HG03066 (cell line): Measurements from ENCODE around the gene SNX27.

Source experiments
- ATAC-seq: cut with Tn5 transposase; IDR thresholded peaks from one replicate; pipeline ENCODE4 v1.9.1; 2021; ENCODE audit warnings: low read depth; ENCODE audit not compliant: unreplicated experiment

SNX27 gene

GRCh38 chr1:151702936-151703335 lies 91.1 kb downstream of the SNX27 start:
- no peak for ATAC-seq

GRCh38 chr1:151703813-151704212 lies 92.0 kb downstream of the SNX27 start:
- ATAC-seq = no peak

- no peak for ATAC-seq
Measured at GRCh38 chr1:151704246-151704645, 92.4 kb downstream of the SNX27 start.

DNA sequence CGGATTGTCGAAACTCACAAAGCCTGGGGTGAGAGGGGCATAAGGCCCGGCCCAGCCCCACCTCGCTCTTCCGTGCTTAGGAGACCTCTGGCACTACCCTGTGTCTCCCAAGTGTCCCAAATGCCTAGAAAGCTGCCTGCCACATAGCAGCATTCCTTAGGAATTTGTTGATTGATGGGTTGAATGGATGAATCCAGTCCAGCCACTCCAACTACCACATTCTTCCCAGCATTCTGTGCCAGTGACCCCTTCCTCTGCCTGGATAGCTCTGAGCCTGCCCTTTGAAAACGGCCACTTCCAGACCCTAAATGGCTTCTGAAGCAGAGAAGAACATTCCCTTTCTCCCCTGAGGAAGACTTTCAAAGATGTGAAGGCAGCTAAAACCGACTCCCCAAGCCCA lies 93.3 kb downstream of the SNX27 start:
- no peak for ATAC-seq

GRCh38 chr1:151705753-151706463 lies 94.1 kb downstream of the SNX27 start:
- no peak for ATAC-seq

DNA sequence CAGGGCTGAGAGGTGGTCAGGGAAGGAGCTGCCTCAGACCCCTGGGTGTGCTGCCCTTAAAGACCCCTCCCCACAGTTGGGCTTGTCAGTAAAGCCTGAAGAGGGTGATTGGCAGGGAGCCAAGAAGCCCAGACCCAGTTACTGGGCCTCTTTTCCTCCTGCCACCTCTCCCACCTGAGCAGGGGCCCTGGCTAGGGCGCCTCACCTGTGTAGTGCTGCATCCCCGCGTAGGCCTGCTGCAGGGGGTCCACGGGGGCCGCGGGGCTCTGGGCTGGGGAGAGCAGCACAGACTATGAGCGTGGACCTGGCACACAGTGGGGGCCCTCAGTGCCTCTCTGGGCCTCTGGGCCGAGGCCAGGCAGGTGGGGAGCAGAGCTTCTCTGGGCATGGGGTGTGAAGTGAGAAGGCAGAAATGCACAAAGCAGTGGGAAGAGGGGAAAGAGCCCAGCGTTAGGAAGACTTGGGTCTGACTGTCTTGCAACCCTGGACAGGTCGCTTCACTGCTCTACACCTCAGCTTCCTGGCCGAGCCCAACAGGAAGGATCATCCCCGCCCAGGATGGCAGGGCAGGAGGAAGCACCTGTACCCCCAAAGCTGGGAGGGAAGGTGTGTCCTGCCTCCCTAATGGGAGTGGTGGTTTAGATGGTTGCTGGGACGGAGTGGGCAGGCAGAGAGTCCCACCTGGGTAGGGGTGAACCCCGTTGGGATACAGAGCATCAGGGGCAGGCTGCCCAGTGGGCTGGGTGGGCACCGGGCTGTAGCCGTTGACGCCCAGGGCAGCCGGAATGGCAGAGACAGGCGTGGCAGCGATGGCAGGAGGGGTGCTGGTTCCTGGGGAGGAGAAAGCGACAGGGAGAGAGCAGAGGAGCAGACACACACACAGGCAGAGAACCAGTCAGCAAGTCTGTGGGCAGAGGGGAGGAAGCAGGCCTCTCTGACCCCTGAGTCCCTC lies 94.9 kb downstream of the SNX27 start:
- ATAC-seq = no peak

DNA sequence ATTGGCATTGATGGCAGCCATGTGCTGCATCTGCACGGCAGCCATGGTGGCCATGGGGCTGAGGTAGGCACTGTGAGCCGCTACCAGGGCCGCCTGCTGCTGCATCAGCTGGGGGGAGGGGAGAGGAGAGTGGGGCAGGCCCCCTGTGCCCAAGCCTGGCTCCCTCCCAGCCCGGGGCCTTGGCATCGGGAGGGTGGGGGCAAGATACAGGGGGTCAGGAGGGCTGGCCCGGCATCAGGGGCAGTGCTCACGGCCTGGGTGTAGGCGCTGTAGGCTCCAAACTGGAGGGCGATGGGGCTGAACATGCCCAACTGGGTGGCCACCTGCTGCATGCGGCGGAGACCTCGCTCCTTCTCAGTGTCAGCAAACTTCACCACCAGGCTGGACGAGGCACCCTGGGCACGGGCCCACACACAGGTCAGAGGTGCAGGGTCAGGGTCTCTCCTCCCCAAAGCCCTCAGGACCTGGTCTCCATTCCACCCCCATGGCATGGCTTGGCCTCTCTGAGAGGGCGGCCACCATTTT lies 95.8 kb downstream of the SNX27 start:
- ATAC-seq = no peak

GRCh38 chr1:151708891-151709290 lies 97.0 kb downstream of the SNX27 start:
- no peak for ATAC-seq

DNA sequence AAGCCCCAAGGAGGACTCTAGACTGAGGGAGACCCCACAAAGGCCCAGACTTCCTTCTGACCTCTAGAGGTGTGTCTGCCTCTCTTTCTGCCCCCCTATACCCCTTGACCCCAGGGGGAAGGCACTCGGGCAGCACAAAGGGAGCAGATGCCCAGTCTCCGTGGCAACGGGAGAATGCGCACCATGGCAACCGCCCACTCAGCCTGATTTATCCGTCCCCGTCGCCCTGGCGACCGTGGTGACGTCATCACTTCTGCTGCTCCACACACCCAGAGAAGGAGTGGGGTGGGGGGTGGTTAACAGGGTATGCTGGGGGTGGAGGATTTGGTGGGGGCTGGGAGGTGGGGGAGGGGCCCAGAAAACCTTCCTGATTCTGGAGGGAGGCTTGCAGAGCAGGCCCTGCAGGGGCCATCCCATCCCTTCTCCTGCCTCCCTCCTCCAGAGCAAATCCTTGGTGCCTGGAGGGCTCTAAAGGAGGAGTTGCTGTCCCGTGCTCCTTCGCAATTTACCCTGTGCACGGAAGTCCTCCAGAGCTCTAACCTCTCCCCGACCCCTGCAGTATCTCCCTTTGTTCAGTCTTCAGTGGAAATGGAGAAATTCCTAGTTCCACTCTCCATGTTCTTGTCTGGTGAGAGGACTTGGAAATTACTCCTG lies 98.5 kb downstream of the SNX27 start:
- no peak for ATAC-seq

DNA sequence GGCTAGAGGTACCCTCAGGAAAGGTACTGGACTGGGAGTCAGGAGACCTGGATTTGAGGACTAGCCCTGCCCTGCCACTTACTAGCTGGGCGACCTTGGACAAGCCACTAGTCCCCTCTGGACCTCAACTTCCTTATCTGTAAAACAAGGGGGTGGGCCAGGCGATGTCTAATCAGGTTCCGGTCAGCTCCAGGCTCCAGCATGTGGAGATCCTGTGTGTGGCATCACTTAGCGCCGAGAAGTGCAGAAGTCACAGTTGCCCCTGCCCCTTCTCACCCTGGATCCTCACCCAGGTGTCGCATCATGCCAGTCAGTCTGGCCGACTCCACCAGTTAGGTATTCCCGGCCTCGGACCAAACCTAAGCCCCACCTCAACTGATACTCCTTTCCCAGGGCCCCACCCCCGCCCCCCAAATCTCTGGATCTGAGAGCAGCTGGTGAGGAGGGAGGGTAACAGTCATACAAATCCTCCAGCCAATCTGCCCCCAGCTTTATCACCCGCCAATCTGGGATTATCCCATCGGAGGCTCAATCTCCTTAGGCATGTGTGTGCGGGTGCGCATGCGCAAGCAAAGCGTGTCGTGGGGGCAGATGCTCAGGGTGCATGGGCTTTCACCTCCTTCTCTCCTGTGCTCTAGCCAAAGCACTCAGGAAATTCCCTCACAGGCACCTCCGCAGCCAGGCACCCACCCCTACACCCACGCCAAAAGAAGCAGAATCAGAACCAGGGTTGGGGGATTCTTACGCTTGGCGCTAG lies 99.4 kb downstream of the SNX27 start:
- no peak for ATAC-seq

DNA sequence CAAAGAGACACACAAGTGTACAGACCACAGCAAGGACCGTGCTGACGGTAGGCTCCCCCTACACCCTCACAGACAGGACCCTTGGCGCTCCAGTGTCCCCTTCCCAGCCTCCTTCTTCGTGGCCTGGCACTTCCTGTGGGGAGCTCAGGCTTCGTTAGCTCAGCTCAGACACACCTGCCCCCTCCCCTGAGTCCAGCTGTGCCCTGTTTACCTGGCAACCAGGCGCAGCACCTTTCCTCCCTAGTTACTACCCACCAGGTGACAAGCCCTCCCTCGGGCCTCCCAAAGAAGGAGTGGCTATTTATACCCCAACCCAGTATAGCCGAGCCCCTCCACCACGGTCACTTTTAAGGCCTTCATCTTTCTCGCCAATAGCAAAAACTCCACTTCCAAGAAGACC lies 100.1 kb downstream of the SNX27 start:
- ATAC-seq = no peak

DNA sequence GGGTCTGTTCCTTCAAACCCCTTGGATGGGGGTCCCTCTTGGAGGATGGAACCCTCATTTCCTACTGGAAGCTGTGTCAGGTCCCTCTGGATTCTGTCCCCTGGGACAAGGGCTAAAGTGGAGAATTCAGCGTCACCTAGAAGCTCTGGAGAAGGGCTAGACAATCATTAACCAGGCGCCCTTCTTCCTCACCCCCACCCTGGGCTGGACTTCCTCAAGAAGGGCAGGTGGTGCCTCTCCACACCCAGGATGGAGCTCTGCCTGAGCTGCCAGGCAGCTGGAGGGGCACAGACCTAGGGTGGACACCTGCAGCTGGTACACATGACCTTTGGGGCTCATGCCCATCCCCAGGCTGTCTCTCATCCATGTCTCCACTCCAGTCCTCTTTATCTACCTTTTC lies 101.2 kb downstream of the SNX27 start:
- ATAC-seq = no peak

DNA sequence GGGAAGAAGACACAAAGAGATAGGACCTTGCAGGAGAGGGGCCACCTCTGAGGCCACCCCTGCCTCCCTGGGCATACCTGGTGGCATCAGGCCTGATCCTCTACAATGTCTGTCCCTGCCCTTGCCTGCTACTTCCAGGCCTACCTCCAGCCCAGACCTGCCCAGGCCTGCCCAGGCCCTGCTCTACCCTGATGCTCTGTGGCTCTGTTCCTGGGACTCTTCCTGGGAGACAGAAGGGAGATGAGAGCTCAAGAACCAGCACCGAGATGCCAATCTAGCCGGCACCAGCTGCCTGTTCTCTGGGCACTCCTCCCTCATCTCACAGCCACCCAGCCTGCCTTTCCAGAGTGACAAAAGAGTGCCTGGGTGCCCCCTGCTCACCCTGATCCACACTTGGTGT lies 102.0 kb downstream of the SNX27 start:
- no peak for ATAC-seq

GRCh38 chr1:151714820-151715725 lies 103.2 kb downstream of the SNX27 start:
- no peak for ATAC-seq

DNA sequence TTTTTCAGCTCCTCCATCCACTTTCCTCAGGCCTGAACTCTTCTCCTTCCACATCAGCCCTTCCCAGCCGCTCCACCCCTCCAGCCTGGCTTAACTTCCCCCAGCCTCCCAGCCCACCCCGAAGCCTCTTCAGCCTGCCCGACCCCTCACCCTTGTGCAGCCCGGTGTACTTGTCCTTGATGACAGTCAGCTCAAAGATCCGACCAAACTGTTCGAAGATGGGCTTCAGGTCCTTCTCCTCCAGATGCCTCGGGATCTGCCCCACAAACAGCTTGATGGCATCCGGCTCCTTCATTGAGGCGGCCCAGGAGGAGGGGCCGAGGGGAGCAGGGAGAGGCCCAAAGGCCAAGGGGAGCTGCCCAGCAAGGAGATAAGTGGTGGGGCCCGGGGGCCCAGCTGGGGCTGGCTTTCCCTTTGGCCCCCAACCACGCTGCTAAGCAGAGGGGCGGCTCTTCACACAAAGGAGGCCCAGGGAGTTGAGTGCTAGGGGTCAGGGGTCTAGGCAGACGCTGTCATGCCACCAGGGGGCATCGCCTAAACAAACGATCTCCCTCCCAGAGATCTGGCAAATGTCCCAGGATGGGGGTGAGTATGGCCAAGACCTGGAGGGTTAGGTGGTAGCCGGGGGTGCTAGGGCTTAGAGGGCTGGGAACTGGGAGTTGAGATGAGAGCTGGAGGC lies 104.0 kb downstream of the SNX27 start:
- ATAC-seq = no peak

- no peak for ATAC-seq
Measured at GRCh38 chr1:151716405-151716762, 104.5 kb downstream of the SNX27 start.

DNA sequence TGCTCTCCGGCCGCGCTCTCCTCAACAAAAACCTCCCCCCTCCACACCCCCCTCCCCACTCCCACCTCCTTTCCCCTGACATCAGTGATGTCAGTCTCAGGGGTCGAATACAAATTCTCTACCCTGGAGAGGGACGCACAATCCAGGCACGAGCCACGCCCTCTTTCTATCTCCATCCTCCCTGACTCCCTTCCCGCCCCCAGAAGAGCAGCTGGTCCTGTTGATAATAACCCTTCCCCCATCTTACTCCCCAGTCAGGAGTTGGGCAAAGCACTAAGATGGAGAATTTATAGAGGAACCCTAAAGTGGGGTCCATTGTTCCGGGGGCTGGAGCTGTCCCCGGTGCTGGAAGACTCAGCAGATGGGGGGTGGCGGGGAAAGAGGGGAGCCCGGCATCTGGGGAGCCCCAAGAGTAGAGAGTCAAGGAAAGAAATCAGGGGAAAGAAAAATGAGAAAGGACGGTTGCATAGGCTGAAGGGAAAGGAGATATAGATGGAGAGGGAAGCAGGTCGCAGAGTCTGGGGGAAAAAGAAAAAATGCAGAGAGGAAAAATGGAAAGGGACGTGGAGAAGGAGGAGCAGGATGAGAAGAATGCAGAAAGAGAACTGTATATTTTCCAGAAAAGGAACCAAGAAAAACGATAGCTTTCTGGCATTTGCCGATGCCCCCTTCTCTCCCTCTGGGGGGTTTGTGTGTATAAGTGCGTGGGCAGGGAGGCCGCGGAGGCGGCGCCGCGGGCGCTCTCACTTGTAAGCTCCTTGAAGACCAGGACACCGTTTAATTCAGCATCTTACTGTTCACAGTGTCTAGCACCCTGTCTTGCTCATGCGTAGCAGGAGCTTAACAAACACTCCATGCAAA lies 105.2 kb downstream of the SNX27 start, which contains the start of gene CELF3:
Gene CELF3 (minus strand): TSS at position 33 of the 861 bp plus-strand sequence. CDS start 783 bp downstream, outside the sequence.
- ATAC-seq = no peak

DNA sequence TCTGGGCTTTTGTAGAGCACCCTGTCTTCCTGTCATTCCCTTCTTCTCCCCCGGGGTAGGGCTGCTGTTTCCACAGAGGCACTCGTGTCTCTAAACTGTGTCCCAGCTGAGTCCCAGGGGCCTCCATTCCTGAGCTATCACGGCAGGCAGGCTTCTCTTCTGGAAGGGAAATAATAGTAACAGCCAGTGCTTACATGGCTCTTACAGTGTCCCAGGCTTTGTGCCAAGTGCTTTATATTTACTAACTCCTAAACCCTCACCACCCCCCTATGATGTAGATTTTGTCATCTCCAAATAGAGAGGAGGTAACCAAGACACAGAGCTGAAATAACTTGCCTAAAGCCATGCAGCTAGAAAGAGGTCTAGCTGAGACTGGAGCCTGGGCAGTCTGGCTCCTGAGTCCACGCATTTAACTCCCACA lies 106.2 kb downstream of the SNX27 start:
- no peak for ATAC-seq
